ENCODE data around the gene KLF3.
A peak's percentile ranks its signal among the peaks of the same experiment; 100 is the strongest.

Gene KLF3

DNA sequence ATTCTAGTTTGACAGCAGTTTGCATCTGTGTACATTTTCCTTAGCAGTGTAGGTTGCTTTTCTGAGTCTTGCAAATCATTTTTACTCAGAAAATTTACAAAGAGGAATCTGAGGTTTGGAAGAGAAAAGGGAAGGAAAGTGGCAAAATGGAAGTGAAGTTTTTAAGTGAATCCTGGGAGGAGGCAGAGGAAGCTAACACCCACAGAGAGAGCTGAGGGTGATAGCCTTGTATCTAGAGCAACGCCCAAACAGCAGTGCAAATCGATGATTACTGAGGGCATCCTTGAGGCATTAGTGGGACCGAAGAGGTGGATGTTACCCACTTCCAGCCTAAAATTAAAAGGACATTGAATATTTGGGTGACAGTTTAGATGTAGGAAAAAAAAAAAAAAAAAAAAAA is 31.8 kb downstream of the KLF3 start:
- no peak for DNase-seq (ENCODE audit: low read depth in 2 of 2)

DNA sequence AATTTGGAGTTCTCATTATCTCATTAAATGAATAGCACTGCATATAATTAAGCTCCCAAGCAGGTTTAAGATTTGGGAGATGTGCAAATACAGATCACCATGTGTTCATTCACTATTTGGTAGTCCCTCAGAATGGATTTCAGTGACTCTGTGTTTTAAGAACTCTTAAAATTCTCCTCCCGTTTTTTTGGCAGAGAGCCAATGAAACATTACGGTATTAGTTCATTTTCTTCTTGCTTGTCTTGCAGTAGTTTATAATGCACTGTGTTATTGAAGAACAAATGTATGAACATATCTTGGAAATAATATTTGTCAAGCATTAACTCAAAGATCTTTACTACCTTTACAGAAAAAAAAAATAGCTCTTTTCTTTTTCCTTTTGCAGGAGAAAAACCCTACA is 32.7 kb downstream of the KLF3 start:
- no peak for DNase-seq (ENCODE audit: low read depth in 2 of 2)

DNA sequence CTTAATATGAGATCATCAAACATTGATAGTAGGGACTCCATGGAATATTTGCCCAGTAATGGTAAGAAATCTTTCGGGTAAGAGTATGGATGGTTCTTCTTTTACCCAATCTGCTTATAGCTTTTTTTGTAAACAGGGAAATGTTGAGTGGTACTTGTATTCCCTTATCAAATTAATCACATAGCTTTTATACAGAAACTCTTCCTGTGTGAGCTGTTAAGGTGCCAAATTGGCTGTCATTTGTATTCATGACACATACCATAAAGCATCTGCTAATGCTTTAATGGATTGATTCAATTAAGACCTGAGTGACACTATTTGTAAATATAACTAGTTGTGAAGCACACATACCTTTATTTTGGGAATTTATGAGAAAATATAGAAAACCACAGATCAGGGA is 34.2 kb downstream of the KLF3 start:
- no peak for DNase-seq (ENCODE audit: low read depth in 2 of 2)

DNA sequence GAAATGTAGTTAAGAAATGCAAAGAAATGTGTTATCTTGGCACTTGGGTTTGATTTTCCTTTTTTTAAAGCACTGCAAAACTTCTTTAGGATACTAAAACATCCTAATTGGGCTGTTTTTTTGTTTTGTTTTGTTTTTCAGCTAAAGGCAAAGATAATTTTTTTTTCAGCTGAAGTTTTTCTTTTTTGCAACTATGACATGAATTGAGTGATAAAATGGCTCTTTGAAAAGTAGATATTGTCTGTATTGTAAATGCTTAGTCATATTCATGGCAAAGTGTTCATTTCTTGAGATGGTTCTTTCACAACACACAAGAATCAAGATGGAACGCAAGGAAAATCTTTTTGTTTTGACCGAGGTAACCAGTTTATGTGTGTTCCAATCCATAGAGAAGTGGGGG is 35.1 kb downstream of the KLF3 start:
- DNase-seq (ENCODE audit: low read depth in 2 of 2), result no peak

DNA sequence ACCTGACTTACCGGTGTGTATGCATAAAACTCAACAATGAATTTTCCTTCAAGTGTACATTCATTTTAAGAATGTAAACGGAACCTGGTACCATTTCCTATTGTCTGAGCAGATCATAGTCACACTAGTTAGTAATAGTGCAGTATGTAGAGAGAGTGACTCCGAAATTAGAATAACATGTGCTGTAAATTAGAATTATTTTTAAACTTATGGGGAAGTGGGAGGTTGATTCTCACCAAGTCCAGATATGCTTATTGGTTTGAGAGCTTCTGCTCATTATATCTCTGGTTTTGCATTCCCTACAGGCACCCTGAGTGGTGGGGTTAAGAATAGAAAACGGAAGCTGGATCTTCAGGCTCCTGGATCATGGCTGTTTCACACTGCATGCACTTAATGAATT is 39.6 kb downstream of the KLF3 start:
- no peak for DNase-seq (ENCODE audit: low read depth in 2 of 2)

DNA sequence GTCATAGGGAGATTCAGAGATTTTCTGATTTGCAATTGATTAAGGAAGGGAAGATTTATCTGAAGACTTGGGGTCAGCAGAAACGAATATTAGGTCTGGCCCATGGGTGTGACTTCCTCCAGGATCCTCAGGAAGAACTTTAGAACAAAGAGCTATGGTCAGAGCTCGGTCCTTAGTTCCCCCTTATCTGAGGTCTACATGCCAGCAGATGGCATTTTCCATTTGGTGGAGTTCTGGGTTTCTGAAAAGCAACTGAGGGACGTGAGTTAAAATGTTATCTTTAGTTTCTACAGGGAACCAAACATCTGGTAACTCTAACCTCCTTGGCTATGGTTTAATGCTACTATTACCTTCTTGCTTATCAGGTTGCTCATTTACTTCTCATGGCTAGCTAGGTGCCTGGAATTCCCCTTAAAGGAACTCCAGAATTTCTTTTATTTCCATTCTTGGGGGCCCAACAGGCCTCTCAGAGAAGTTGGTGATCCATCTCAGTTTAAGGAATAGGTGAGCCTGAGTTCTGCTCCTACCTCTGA is 40.7 kb downstream of the KLF3 start:
- DNase-seq (ENCODE audit: low read depth in 2 of 2), result no peak

DNA sequence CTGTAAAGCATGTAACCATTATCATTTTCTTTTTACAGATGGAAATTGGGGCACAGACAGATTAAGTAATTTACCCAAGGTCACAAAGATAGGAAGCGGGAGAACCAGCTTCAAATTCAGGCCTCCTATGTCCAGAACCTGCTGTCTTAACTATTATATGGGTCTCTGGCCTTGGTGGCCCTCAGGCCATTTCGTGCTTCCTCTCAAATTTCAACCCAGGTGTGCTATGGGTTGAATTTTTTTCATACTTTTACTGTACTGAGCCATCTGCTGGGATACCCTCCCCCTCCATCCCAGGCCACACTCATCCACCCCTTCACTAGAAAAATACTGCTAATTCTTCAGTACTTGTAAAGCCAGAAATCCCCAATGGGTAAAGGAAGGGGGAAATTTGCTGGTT is 42.3 kb downstream of the KLF3 start:
- DNase-seq (ENCODE audit: low read depth in 2 of 2), result no peak

DNA sequence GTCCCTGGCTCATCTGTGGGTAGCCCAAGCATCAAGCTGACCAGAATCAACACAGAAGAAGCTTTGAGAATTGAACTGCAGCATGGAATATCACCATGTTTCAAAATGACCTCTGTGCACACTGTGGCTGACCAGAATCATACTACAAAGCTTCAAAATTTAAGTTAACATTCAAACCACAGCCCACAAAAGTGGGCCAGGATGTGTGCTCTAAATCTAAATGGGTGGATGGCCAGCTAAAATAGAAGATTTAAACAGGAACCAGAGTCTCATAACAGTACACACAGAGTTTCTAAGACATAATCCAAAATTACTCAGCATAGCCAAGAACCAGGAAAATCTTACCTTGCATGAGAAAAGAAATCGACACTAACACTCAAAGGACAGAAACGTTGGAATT is 46.1 kb downstream of the KLF3 start:
- DNase-seq (ENCODE audit: low read depth in 2 of 2), result no peak

DNA sequence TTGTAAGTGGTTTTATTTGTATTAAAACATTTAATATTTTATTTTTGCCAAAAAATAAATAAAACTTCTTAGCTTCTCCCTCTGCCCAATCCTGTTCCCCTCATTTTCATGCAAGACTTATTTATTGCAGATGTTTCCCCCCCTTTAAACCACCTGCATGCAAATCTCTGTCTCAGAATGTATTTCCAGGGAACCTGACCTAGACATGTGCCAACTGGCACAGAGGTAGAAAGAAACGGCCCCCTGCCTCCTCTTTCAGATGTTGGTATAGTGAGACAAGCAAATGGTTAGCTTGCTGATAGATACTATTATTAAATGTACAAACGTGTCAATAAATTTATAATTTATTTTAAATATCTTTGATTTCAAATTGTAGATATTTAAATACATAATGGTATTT is 47.1 kb downstream of the KLF3 start:
- no peak for DNase-seq (ENCODE audit: low read depth in 2 of 2)

DNA sequence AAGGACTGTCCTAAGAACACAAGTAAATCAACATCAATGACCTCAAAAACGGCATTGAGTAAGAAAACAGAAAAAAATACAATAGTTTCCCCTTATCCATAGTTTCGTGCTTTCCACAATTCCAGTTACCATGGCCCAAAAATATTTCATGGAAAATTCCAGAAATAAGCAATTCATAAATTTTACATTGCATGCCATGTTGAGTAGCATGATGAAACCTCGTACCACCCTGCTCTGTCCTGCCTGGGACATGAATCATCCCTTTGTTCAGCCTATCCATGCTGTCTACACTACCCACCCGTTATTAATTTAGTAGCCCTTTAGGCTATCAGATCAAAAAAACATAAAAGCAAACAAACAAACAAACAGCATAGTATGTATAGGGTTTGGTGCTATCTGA is 51.1 kb downstream of the KLF3 start:
- DNase-seq (ENCODE audit: low read depth in 2 of 2), result no peak

DNA sequence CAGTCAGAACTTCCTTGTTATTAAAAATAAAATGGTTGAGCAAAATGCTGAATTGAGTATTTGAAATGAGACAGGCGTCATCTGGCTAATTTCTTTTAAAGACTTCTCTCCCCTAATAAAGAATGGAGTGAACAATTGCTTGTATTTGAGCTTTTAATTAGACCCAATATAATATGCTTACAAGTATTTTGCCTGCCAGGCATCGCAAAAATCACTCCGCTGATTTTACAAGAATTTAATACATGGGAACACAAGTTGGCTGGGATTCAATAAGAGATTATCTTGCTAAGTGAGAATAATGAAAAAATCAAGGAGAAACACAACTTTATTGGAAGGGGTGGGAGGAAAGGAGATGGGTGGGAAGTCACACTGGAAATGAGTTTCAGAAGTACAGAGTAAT is 52.3 kb downstream of the KLF3 start:
- no peak for DNase-seq (ENCODE audit: low read depth in 2 of 2)

DNA sequence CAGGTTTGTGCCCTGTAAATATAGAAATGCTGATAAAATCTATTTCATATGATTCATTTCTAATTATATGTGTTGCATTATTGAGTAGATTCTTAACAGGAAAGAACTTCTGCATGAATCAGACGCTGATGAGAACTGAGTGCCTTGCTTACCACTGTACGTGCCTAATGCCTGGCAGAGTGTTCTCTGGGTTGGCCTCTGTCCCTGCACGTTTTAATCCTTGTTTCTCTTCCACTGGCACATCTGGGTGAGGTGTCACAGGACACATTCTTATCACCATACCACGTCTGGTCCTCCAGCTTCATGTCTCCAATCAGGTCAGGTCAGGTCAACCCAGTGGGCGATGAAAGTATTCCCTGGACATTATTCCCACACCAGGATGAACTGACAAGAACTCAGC is 53.6 kb downstream of the KLF3 start:
- no peak for DNase-seq (ENCODE audit: low read depth in 2 of 2)

DNA sequence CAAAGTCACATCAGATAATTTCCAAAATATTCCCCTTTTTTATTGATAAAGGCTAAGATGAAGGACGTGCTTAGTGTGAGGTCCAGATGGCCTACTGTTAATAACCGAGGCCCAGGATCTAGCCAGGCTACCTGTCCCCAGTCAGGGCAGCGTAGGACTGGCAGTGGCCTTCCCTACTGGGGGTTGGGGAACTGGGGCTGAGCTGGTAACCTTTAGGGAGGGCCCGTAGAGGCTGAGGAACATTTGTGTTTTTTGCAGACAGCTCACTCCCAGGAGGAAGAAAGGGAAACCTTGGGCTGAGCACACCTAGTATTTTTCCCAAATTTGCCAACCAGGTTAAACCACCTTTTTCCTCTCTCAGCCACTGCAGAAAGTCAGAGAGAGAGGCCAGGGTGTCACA is 59.1 kb downstream of the KLF3 start:
- no peak for DNase-seq (ENCODE audit: low read depth in 2 of 2)

DNA sequence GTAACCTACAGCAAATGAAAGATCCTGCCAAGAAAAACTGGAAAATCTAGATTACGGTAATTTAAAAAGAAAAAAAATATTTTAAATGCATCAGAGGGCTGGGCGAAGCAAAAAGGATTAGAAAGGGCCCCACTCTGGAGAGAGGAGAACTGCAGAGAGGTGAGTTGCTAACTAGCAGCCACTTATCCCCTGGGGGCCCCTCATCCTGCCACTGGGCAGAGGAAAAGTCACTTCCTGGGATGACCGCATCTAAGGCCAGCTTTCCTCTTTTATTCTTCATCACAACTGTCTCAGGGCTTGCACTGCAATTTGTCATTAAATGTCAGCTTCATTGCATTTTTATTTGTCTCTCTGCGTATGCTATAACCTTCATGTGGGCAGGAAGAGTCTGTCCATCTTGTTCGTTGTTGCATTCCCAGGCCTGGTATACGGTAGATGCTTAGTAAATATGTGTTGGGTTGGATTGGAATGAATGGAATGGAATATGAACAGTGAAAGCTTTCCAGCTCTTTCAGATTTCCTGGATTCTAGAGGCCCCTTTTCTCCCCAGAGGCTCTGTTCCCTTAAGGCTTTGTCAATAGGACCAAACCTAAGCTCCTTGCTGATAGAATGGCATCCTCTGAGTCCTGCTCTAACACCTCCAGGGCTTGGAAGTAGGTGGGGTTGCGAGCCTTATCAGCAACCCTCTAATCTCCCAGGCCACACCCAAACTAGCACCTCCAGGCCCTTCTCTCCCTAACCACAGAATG is 59.9 kb downstream of the KLF3 start:
- DNase-seq (ENCODE audit: low read depth in 2 of 2), result no peak

DNA sequence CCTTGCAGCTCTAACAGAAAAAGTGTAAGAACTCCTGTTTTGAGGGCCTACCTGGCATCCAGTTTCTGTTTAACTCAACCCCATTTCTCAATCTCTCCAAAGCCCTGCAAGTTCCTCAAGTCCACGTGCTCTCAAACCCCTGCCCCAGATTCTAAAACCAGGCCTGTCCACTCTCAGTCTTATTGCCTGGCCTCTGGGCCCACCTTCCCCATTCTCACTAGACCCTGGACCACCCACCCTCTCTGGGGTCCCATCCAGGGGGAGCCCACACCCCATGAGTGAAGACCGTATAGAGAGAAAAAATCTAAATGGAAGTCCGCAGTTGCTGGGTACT is 60.4 kb downstream of the KLF3 start:
- DNase-seq (ENCODE audit: low read depth in 2 of 2), result no peak

DNA sequence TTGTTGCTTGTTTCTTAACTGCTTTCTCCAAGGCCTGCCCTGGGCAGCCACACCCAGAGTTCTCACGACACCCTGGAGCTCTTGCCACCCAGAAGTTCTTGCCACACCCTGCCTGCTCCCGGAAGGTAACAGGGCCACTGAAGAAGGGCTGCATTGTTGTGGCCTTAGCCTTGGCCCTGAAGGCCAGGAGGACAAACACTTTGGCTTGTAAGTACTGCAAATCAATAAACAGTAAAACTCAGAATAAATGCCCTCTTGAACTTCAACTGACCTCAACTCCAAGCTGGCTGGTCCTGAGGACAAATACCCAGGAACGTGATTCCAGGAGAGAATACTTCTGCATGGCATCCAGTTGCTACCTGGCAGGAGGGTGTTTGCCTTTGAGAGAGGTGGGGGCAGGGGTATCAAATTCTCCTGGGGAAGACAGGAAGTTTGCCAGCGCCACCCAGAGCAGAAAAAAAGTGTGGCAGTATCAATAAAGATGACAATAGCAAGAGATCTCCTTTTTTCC is 64.7 kb downstream of the KLF3 start:
- no peak for DNase-seq (ENCODE audit: low read depth in 2 of 2)

DNA sequence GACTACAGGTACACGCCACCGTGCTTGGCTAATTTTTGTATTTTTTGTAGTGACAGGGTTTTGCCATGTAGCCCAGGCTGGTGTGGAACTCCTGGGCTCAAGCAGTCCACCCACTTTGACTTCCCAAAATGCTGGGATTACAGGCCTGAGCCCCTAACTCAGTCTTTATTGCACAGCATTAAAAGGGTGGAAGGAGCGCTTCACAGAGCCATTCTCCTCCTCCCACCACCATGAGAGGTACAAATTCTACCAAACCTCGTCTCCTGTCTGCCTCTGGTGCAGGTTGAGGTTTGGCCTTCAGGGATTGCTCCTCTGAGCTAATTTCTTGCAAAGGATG is 66.5 kb downstream of the KLF3 start:
- no peak for DNase-seq (ENCODE audit: low read depth in 2 of 2)

DNA sequence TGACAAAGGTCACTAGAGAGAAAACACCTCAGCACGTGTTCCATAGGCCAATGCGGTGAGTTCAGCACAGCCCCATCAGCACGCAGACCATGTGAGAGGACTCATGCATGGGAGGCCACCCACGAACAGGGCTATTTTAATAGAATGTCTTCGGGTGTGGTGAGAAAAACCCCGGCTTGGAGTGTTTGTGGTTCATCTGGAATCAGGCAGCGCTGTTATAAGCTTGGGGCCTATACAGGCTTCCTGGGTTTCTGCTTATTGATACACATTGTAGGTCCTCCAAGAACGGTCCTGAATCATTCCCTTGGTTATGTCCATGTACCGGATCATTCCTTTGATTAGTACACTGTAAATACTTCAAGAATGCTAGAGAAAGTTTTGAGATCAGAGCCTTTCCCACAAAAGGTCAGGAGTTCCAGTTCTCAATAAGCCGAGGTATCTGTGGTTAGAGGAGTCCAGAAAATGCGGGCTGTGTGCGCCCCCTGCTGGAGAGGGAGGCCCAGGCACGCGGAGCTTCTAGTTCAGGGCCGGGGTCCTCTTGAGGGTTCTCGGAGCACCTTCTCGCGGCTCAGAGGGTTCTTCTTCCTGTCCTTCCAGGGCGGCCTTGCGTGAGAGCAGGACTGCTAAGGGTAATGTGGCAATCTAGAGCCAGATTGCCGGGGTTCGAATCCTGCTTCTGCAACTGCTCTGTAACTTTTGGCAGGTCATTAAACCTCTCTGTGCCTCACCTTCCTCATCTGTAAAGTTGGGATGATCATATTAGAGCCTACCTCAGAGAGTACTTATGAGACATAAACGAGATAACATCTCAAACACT is 67.0 kb downstream of the KLF3 start:
- peak; percentile 78 to 89 for DNase-seq (ENCODE audit: low read depth in 2 of 2)

DNA sequence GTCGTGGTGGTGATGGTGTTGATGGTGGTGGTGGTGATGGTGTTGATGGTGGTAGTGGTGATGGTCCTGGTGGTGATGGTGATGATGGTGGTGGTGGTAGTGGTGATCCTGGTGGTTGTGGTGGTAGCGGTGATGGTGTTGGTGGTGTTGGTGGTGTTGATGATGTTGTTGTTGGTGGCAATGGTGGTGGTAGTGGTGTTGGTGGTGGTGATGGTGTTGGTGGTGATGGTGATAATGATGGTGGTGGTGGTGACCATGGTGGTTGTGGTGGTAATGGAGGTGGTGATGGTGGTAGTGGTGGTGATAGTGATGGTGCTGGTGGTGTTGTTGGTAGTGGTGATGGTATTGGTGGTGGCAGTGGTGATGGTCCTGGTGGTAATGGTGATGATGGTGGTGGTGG is 69.7 kb downstream of the KLF3 start:
- no peak for DNase-seq (ENCODE audit: low read depth in 2 of 2)

DNA sequence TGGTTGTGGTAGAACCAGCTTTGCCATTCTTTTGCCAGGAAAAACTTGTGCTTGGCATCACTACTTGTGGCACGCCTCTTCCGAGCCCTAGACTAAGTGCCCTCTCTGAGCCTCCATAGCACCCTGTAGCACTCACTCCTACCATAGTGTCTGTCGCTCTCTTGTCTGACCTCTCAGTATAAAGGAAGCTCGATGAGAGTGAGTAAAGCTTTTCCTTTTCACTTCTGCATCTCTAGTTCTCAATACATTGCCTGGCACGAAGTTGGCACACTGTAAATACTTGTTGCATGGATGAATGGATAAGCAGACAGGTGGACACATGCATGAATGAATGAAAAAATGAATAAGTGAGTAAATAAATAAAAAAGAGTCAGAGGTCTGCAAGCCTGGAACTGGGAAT is 70.4 kb downstream of the KLF3 start:
- no peak for DNase-seq (ENCODE audit: low read depth in 2 of 2)

DNA sequence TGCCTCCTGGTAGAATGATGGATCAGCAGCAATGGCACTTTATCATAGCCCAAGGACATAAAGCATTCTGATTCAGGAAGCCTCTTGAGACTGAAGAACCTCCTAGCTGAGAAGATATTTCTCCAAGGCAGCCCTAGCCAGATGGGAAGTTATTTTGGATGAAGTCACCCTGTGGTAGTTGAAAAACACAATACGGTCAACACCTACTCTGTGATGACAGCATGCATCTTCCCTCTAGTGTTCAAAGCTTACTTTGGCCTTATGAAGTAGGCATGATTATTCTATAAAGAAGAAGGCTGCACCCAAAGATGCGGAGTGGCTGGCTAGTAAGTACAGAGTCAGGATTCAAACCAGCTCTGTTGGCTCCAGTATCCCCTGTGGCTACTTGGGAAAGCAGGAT is 70.9 kb downstream of the KLF3 start:
- DNase-seq (ENCODE audit: low read depth in 2 of 2), result no peak

DNA sequence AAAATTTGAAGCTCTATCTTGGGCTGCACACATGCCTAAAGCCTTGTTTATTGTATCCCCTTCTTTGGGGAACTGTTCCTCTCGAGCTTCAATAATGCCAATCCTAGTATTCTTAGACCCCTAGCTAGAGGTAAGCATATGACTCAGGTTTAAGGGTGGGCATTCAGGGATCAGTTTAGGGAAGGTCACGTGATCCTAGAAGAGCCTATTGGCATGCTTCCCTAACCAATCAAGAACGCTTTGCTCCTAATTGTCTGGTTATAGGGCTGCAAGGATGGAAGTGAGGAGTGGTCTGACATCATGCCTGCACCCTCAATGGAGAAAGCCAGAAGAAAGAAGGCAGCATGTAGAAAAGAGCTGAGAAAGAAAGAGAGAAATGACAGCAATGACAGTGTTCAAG is 71.9 kb downstream of the KLF3 start:
- no peak for DNase-seq (ENCODE audit: low read depth in 2 of 2)

Measured in stimulated activated CD4-positive, alpha-beta T cell treated with anti-CD3 and anti-CD28 coated beads, Interleukin-12 subunit alpha, Interleukin-12 subunit beta, amount 100 ng/mL, for 24 hours (primary cell).